Neuronal stem cell (in vitro differentiated cells): ENCODE measurements around the gene TMEM132D.

Experiments used
- DNase-seq: peaks from one replicate; pipeline ENCODE4 v3.0.0-alpha.2; 2013; ENCODE audit warnings: low spot score
- H2AFZ ChIP-seq: one replicate; pipeline ENCODE4 v1.6.1; 2013; ENCODE audit warnings: mild to moderate bottlenecking, low read length, inconsistent platforms
- H2AK5ac ChIP-seq: 2 replicates; pipeline ENCODE4 v1.6.1; 2013; ENCODE audit warnings: low read depth, mild to moderate bottlenecking, inconsistent platforms, low read length, moderate library complexity, mixed read lengths
- H2BK120ac ChIP-seq: 2 replicates; pipeline ENCODE4 v1.6.1; 2013; ENCODE audit warnings: low read depth, mild to moderate bottlenecking, inconsistent platforms, low read length, moderate library complexity, mixed read lengths
- H2BK12ac ChIP-seq: one replicate; pipeline ENCODE4 v1.6.1; 2013; ENCODE audit warnings: low read length, inconsistent platforms
- H2BK15ac ChIP-seq: 2 replicates; pipeline ENCODE4 v1.6.1; 2013; ENCODE audit warnings: mild to moderate bottlenecking, low read length, inconsistent platforms, mixed read lengths
- H2BK5ac ChIP-seq: one replicate; pipeline ENCODE4 v1.6.1; 2013; ENCODE audit warnings: inconsistent platforms, mild to moderate bottlenecking, low read length, moderate library complexity
- H3K14ac ChIP-seq: one replicate; pipeline ENCODE4 v1.6.1; 2013; ENCODE audit warnings: low read length, inconsistent platforms
- H3K18ac ChIP-seq: 2 replicates; pipeline ENCODE4 v1.6.1; 2013; ENCODE audit warnings: low read length, inconsistent platforms
- H3K23ac ChIP-seq: 2 replicates; pipeline ENCODE4 v1.6.1; 2013; ENCODE audit warnings: low read depth, mild to moderate bottlenecking, mixed read lengths, low read length, inconsistent platforms; ENCODE audit not compliant: poor library complexity
- H3K27ac ChIP-seq: replicated peaks from 3 replicates; pipeline ENCODE4 v1.5.1; 2013; ENCODE audit warnings: low read length, inconsistent platforms
- H3K27me3 ChIP-seq, 3 experiments: 2 replicates each; pipeline ENCODE4 v1.6.1; 2013; ENCODE audit warnings: low read length in 3 of 3, mild to moderate bottlenecking in 2 of 3, inconsistent platforms in 1 of 3, low read depth in 1 of 3, mixed read lengths in 1 of 3, moderate library complexity in 1 of 3; ENCODE audit not compliant: control insufficient read depth in 3 of 3, insufficient read depth in 3 of 3
- H3K36me3 ChIP-seq, 2 donors: replicated peaks in 1 of 2; 2 replicates each; pipeline ENCODE4 v1.6.1; 2013; ENCODE audit warnings: low read length in 2 of 2; ENCODE audit not compliant: control insufficient read depth in 2 of 2, insufficient read depth in 2 of 2
- H3K4ac ChIP-seq: 2 replicates; pipeline ENCODE4 v1.6.1; 2013; ENCODE audit warnings: inconsistent platforms, mild to moderate bottlenecking, low read length, moderate library complexity
- H3K4me1 ChIP-seq, 2 donors: 1 replicate in 1 of 2; 2 replicates in 1 of 2; pipeline ENCODE4 v1.6.1; 2013; ENCODE audit warnings: low read length in 2 of 2, low read depth in 1 of 2; ENCODE audit not compliant: control insufficient read depth in 2 of 2, insufficient read depth in 1 of 2
- H3K4me2 ChIP-seq: one replicate; pipeline ENCODE4 v1.6.1; 2013; ENCODE audit warnings: mild to moderate bottlenecking, low read length, inconsistent platforms; ENCODE audit not compliant: insufficient read depth, poor library complexity, severe bottlenecking
- H3K4me3 ChIP-seq, 2 donors: 2 replicates each; pipeline ENCODE4 v1.5.1; 2013; ENCODE audit warnings: low read length in 2 of 2, mild to moderate bottlenecking in 2 of 2, inconsistent platforms in 1 of 2, moderate library complexity in 1 of 2
- H3K79me1 ChIP-seq: one replicate; pipeline ENCODE4 v1.6.1; 2013; ENCODE audit warnings: low read depth, mild to moderate bottlenecking, inconsistent platforms, low read length, moderate library complexity
- H3K9ac ChIP-seq: one replicate; pipeline ENCODE4 v1.6.1; 2013; ENCODE audit warnings: mild to moderate bottlenecking, low read depth, low read length, inconsistent platforms; ENCODE audit not compliant: poor library complexity
- H3K9me3 ChIP-seq, 2 donors: replicated peaks in 1 of 2; 2 replicates each; pipeline versions ENCODE3 to v1.6.1; 2013; ENCODE audit warnings: low read length in 2 of 2, mild to moderate bottlenecking in 2 of 2, inconsistent platforms in 1 of 2, low read depth in 1 of 2, mixed read lengths in 1 of 2, moderate library complexity in 1 of 2; ENCODE audit not compliant: control insufficient read depth in 2 of 2, insufficient read depth in 1 of 2
- H4K8ac ChIP-seq: one replicate; pipeline ENCODE4 v1.6.1; 2013; ENCODE audit warnings: low read depth, mild to moderate bottlenecking, inconsistent platforms, low read length, moderate library complexity
- H4K91ac ChIP-seq: one replicate; pipeline ENCODE4 v1.6.1; 2013; ENCODE audit warnings: low read length, low read depth, mild to moderate bottlenecking, inconsistent platforms; ENCODE audit not compliant: poor library complexity
- WGBS, 2 donors: extraction: QIAGEN DNeasy Blood & Tissue Kit; methylation state at CpG; one replicate each; pipeline ENCODE4 v1.1.7; 2013; ENCODE audit warnings: missing lambda C conversion rate in 2 of 2, mixed read lengths in 1 of 2; ENCODE audit not compliant: insufficient read length in 2 of 2, insufficient replicate concordance in 1 of 2; ENCODE audit errors: extremely low coverage in 2 of 2; 5-methylcytosine and 5-hydroxymethylcytosine counted together

TMEM132D gene

GRCh38 chr12:129200576-129200975 is 703.2 kb downstream of the TMEM132D start:
- no peaks in the 10 kb centered on the region for H3K9me3 ChIP-seq
- H4K8ac ChIP-seq = no peak overlapping the region
- H3K4ac ChIP-seq = no peak overlapping the region
- H3K14ac ChIP-seq = no peak overlapping the region
- no peak overlapping the region for H3K18ac ChIP-seq
- H2AK5ac ChIP-seq = no peak overlapping the region
- H3K36me3 ChIP-seq = no peaks in the 10 kb centered on the region
- no peak overlapping the region for H3K23ac ChIP-seq
- H3K79me1 ChIP-seq = no peaks in the 10 kb centered on the region
- no peak overlapping the region for H3K9ac ChIP-seq
- H2BK5ac ChIP-seq = no peak overlapping the region
- H4K91ac ChIP-seq = no peak overlapping the region
- no peak overlapping the region for H2BK120ac ChIP-seq
- no peak overlapping the region for H2AFZ ChIP-seq
- no peaks in the 10 kb centered on the region for H3K27me3 ChIP-seq
- no CpG with 5 or more reads among the region's 8 CpGs for WGBS, 2 donors
- H2BK12ac ChIP-seq = no peak overlapping the region
- H2BK15ac ChIP-seq = no peak overlapping the region
- H3K27ac ChIP-seq = no peak overlapping the region
- no peak overlapping the region for H3K4me3 ChIP-seq
- no peak for DNase-seq
- no peak overlapping the region for H3K4me2 ChIP-seq
- no peaks in the 10 kb centered on the region for H3K4me1 ChIP-seq

GRCh38 chr12:129196927-129197326 is 706.9 kb downstream of the TMEM132D start:
- Histone ChIP-seq H3K4me3 (no peak overlapping the region), H4K91ac (no peak overlapping the region), H3K14ac (no peak overlapping the region), H3K27me3 (no peaks in the 10 kb centered on the region), H3K9ac (no peak overlapping the region), H2BK5ac (no peak overlapping the region), H2AK5ac (no peak overlapping the region), H3K4ac (no peak overlapping the region), H4K8ac (no peak overlapping the region), H3K4me2 (no peak overlapping the region), H2AFZ (no peak overlapping the region), H2BK15ac (no peak overlapping the region), H3K4me1 (no peaks in the 10 kb centered on the region), H2BK120ac (no peak overlapping the region), H3K36me3 (no peaks in the 10 kb centered on the region), H3K18ac (no peak overlapping the region), H3K27ac (no peak overlapping the region), H3K79me1 (no peaks in the 10 kb centered on the region), H3K23ac (no peak overlapping the region), H2BK12ac (no peak overlapping the region), H3K9me3 (peaks cover 0 to 2% of the 10 kb centered on the region in 2 donors)
- WGBS, 2 donors = no CpG with 5 or more reads among the region's 3 CpGs
- no peak for DNase-seq

- no peaks in the 10 kb centered on the region for H3K79me1 ChIP-seq
- H3K9ac ChIP-seq = no peak overlapping the region
- no peak overlapping the region for H3K4me2 ChIP-seq
- H3K27ac ChIP-seq = no peak overlapping the region
- no peak overlapping the region for H2BK120ac ChIP-seq
- H2BK5ac ChIP-seq = no peak overlapping the region
- no peak overlapping the region for H2BK15ac ChIP-seq
- no peaks in the 10 kb centered on the region for H3K4me1 ChIP-seq
- H3K4ac ChIP-seq = no peak overlapping the region
- no peak overlapping the region for H2AK5ac ChIP-seq
- no peak overlapping the region for H4K91ac ChIP-seq
- no peak for DNase-seq
- no peaks in the 10 kb centered on the region for H3K27me3 ChIP-seq
- H2AFZ ChIP-seq = no peak overlapping the region
- H3K23ac ChIP-seq = no peak overlapping the region
- peaks cover 0 to 2% of the 10 kb centered on the region in 2 donors for H3K9me3 ChIP-seq
- H3K14ac ChIP-seq = no peak overlapping the region
- no peak overlapping the region for H3K4me3 ChIP-seq
- no peaks in the 10 kb centered on the region for H3K36me3 ChIP-seq
- no peak overlapping the region for H4K8ac ChIP-seq
- no peak overlapping the region for H3K18ac ChIP-seq
- no peak overlapping the region for H2BK12ac ChIP-seq
- no CpG with 5 or more reads among the region's 2 CpGs for WGBS, 2 donors
Observed at GRCh38 chr12:129195081-129195480, 708.7 kb downstream of the TMEM132D start.

GRCh38 chr12:129193263-129193871 is 710.5 kb downstream of the TMEM132D start:
- no peak overlapping the region for H3K27ac ChIP-seq
- H2AK5ac ChIP-seq = no peak overlapping the region
- no peak overlapping the region for H2BK120ac ChIP-seq
- no peak overlapping the region for H3K14ac ChIP-seq
- H3K4me3 ChIP-seq = no peak overlapping the region
- no peak overlapping the region for H2BK15ac ChIP-seq
- no peak overlapping the region for H2BK5ac ChIP-seq
- DNase-seq = no peak
- H3K18ac ChIP-seq = no peak overlapping the region
- no peaks in the 10 kb centered on the region for H3K36me3 ChIP-seq
- H3K4me1 ChIP-seq = peaks cover 0 to 2% of the 10 kb centered on the region in 2 donors
- no CpG with 5 or more reads among the region's 4 CpGs for WGBS, 2 donors
- no peak overlapping the region for H3K4ac ChIP-seq
- H4K91ac ChIP-seq = no peak overlapping the region
- no peaks in the 10 kb centered on the region for H3K79me1 ChIP-seq
- H3K23ac ChIP-seq = no peak overlapping the region
- no peak overlapping the region for H3K4me2 ChIP-seq
- peaks cover 0 to 2% of the 10 kb centered on the region in 2 donors for H3K9me3 ChIP-seq
- H3K9ac ChIP-seq = no peak overlapping the region
- H4K8ac ChIP-seq = no peak overlapping the region
- H3K27me3 ChIP-seq = no peaks in the 10 kb centered on the region
- H2BK12ac ChIP-seq = no peak overlapping the region
- no peak overlapping the region for H2AFZ ChIP-seq
